ENCODE data around the gene BLOC1S2. TPM values are rescaled to one million over a fixed set of nuclear protein-coding genes. Genes with fewer than 3 reads are reported as not detected.

BLOC1S2 gene
- 47.4 and 56.9 TPM in 2 replicates for total RNA-seq

GRCh38 chr10:100286051-100287033 is at the start of gene BLOC1S2:
BLOC1S2 (minus strand) TSS chr10:100286680; CDS start chr10:100286659, 21 bp downstream.

GRCh38 chr10:100330079-100330478 is 43.6 kb upstream of the BLOC1S2 start, which contains the start of gene PKD2L1:
PKD2L1 (minus strand) TSS chr10:100330228; CDS start chr10:100330103, 125 bp downstream.

GRCh38 chr10:100267239-100268104 is 19.0 kb downstream of the BLOC1S2 start, which contains the start of gene CWF19L1:
CWF19L1 (minus strand) TSS chr10:100267638; CDS start chr10:100267593, 45 bp downstream.

Other genes with a start within 250 kb of the BLOC1S2 start
- not detected in 2 replicates for gene CPN1, start 204.8 kb downstream of the BLOC1S2 start, total RNA-seq
- 44.5 and 95.1 TPM in 2 replicates for gene ERLIN1, start 100.7 kb downstream of the BLOC1S2 start, total RNA-seq
- 23.4 and 32.6 TPM in 2 replicates for gene CHUK, start 57.1 kb downstream of the BLOC1S2 start, total RNA-seq
- gene CWF19L1, start 19.0 kb downstream of the BLOC1S2 start, total RNA-seq = 26.8 and 34.9 TPM in 2 replicates
- not detected in 2 replicates for gene PKD2L1, start 43.5 kb upstream of the BLOC1S2 start, total RNA-seq
- gene SCD, start 60.6 kb upstream of the BLOC1S2 start, total RNA-seq = 77.3 and 96.7 TPM in 2 replicates
- gene WNT8B, start 176.3 kb upstream of the BLOC1S2 start, total RNA-seq = not detected in 2 replicates
- 0.96 and 2.8 TPM in 2 replicates for gene SEC31B, start 233.2 kb upstream of the BLOC1S2 start, total RNA-seq
- 97.5 and 156 TPM in 2 replicates for gene NDUFB8, start 243.2 kb upstream of the BLOC1S2 start, total RNA-seq
- 10.7 and 13.0 TPM in 2 replicates for gene HIF1AN, start 249.3 kb upstream of the BLOC1S2 start, total RNA-seq